ENCODE measurements around the gene HYDIN. TPM values are rescaled to one million over a fixed set of nuclear protein-coding genes. Genes with fewer than 3 reads are reported as not detected.

The HYDIN gene
- total RNA-seq, 6 donors from 2014 or later: 1.6 to 62.0 (median 18.1) TPM

DNA sequence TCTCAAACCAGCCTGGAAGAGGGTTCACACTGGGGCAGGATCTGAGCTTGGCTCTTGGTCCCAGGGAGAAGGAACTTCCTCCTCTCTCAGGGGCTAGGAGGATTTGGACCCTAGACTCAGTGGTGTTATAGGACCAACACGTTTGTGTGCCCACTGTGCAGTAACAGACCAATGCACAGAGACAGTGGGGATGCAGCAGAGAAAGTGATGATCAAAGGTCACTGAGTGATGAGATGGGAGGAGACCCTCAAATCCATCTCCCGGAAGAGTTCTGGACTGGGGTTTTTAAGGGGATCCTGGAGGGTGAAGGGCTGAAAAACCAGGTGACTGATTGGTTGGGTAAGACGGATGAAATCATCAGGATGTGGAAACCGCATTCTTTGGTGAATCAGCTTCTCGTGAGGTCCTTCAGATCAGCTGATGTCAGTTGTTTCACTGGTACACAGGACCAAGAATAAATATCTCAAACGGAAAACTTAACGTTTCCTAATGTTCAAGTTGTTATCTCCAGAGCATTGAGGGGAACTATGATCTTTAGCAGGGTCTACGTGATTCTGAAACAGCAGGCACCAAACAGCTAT lies 426.3 kb downstream of the HYDIN start:
- ATAC-seq (ENCODE audit: low FRiP score in 2 of 2) (no peak), DNase-seq (no peak)
- Histone ChIP-seq H3K36me3 (no peaks in the 10 kb centered on the region), H3K4me1 (peaks cover 12 to 17% (median 14%) of the 10 kb centered on the region in 4 donors), H3K27ac (peak overlapping the region in 3 of 4 donors; percentile 42 to 73 (median 52)), H3K4me3 (no peak overlapping the region), H3K9me3 (peaks cover 0 to 7% (median 0%) of the 10 kb centered on the region in 4 donors), H3K27me3 (no peaks in the 10 kb centered on the region)
- 60 to 66% methylated on average over 8 of the region's 8 CpGs for WGBS, 2 donors
- TF ChIP-seq, protein P1, sequence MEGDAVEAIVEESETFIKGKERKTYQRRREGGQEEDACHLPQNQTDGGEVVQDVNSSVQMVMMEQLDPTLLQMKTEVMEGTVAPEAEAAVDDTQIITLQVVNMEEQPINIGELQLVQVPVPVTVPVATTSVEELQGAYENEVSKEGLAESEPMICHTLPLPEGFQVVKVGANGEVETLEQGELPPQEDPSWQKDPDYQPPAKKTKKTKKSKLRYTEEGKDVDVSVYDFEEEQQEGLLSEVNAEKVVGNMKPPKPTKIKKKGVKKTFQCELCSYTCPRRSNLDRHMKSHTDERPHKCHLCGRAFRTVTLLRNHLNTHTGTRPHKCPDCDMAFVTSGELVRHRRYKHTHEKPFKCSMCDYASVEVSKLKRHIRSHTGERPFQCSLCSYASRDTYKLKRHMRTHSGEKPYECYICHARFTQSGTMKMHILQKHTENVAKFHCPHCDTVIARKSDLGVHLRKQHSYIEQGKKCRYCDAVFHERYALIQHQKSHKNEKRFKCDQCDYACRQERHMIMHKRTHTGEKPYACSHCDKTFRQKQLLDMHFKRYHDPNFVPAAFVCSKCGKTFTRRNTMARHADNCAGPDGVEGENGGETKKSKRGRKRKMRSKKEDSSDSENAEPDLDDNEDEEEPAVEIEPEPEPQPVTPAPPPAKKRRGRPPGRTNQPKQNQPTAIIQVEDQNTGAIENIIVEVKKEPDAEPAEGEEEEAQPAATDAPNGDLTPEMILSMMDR (IDR thresholded peaks at IDR 0.05): no peak
- TF ChIP-seq EP300 (IDR thresholded peaks at IDR 0.05): peak in 1 of 4 donors; percentile 86
- TF ChIP-seq POLR2AphosphoS5 (IDR thresholded peaks at IDR 0.05): peak in 1 of 2 donors; percentile 18
- peak in 1 of 4 donors; percentile 29 for TF ChIP-seq POLR2A (IDR thresholded peaks at IDR 0.05)

DNA sequence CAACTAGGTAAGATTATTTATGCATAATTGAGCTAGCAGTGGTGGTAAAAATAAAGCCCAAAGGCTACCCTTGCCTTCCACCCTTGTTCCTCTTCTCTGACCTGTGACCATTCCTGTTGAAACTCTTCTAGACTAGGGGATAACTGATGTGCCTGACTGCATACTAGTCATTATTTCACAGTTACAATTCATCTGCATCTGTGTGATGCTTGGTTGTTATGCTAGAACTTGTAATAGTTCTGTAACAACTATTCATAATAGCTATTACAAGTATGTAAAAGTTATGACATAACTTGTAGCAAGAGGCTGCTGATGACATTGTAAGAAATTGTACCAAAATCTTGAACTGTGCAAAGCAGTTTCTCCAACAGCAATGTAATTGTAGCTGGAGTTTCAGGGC lies 427.2 kb downstream of the HYDIN start:
- H3K27me3 ChIP-seq: no peaks in the 10 kb centered on the region
- H3K27ac ChIP-seq: peak overlapping the region in 1 of 4 donors; percentile 63

GRCh38 chr16:70801611-70802010 lies 428.9 kb downstream of the HYDIN start:
- H3K27me3 ChIP-seq: no peaks in the 10 kb centered on the region
- H3K4me3 ChIP-seq: peak overlapping the region in 2 of 4 donors; percentile 84 to 97
- WGBS, 2 donors: 70 to 85% methylated on average over 3 of the region's 3 CpGs
- no peak overlapping the region for H3K27ac ChIP-seq
- peaks cover 0 to 10% (median 0%) of the 10 kb centered on the region in 4 donors for H3K36me3 ChIP-seq
- peaks cover 14 to 23% (median 20%) of the 10 kb centered on the region in 4 donors for H3K4me1 ChIP-seq
- no peak for ATAC-seq (ENCODE audit: low FRiP score in 2 of 2)
- peaks cover 0 to 7% (median 0%) of the 10 kb centered on the region in 4 donors for H3K9me3 ChIP-seq
- DNase-seq: no peak
- TF ChIP-seq, protein P1 (IDR thresholded peaks at IDR 0.05): no peak

More for the DNA sequence above, 427.2 kb downstream of the HYDIN start:
- Histone ChIP-seq H3K4me1 (peaks cover 14 to 22% (median 20%) of the 10 kb centered on the region in 4 donors), H3K4me3 (no peak overlapping the region), H3K9me3 (peaks cover 0 to 7% (median 0%) of the 10 kb centered on the region in 4 donors), H3K36me3 (peaks cover 0 to 6% (median 0%) of the 10 kb centered on the region in 4 donors)
- no peak for TF ChIP-seq POLR2AphosphoS5 (IDR thresholded peaks at IDR 0.05)
- TF ChIP-seq, protein P1 (IDR thresholded peaks at IDR 0.05): no peak
- TF ChIP-seq POLR2A (IDR thresholded peaks at IDR 0.05): no peak
- TF ChIP-seq EP300 (IDR thresholded peaks at IDR 0.05): no peak
- ATAC-seq (ENCODE audit: low FRiP score in 2 of 2) (no peak), DNase-seq (no peak)

DNA sequence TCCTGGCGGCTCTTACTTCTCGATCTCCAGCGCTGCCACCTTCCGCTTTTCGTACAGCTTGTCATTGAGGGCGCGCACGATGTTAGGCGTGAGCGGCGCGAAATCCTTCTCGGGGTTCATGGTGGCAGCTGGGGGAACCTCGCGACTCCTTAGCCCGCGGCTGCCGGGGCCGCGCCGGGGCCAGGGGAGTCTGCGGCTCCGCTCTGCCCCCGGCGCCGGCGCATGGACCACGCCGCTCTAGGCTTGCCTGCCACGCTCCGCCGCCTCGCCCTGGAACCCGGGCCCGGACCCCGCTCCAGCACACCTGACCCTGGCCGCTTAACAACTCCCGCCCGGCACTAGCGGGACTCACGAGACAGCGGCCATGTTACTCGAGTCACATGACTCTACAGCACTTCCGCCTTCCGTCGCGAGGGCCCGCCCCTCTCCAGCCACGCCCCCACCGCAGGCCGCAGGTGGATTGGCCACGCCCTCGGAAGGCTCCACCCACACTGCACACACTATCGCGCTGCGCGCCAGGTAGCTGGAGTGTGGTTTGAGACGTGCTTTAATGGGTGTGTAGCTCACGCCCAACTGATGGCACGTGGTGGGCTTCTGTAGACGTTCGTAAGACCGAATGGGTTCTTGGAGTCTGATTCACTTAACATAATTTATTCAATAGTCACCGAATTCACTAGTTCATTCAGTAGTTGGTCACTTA lies 429.6 kb downstream of the HYDIN start, which contains the start of gene VAC14:
VAC14 (minus strand) TSS at position 378 of the 700 bp plus-strand sequence; CDS start at position 120, 258 bp downstream.
- peaks cover 0 to 10% (median 0%) of the 10 kb centered on the region in 4 donors for H3K36me3 ChIP-seq
- peak within 1 kb of the TSS; percentile 84 to 100 (median 96) for H3K4me3 ChIP-seq
- peak within 1 kb of the TSS; percentile 59 to 86 (median 80) for H3K27ac ChIP-seq
- DNase-seq: peak; percentile 95 to 98
- peak in 1 of 4 donors; percentile 85 for TF ChIP-seq POLR2A (IDR thresholded peaks at IDR 0.05)
- TF ChIP-seq, protein P1 (IDR thresholded peaks at IDR 0.05): no peak
- TF ChIP-seq POLR2AphosphoS5 (IDR thresholded peaks at IDR 0.05): peak; percentile 83 to 88
- no peaks in the 10 kb centered on the region for H3K27me3 ChIP-seq
- H3K4me1 ChIP-seq: peaks cover 14 to 30% (median 20%) of the 10 kb centered on the region in 4 donors
- WGBS, 2 donors: 1% methylated on average over 16 to 24 of the region's 64 CpGs
- H3K9me3 ChIP-seq: peaks cover 0 to 7% (median 0%) of the 10 kb centered on the region in 4 donors
- peak; percentile 97 for ATAC-seq (ENCODE audit: low FRiP score in 2 of 2)
